Mesenchymal stem cell (in vitro differentiated cells and primary cell): Measurements from ENCODE around the gene TNFSF8.

Experiments used
- DNase-seq: peaks from one replicate; pipeline ENCODE4 v3.0.0-alpha.2; 2013
- H2AFZ ChIP-seq: one replicate; pipeline ENCODE4 v1.6.1; 2013; ENCODE audit warnings: low read depth, mild to moderate bottlenecking, control low read depth, inconsistent platforms, low read length, moderate library complexity
- H2AK5ac ChIP-seq: 2 replicates; pipeline ENCODE4 v1.6.1; 2013; ENCODE audit warnings: low read length, moderate library complexity, mild to moderate bottlenecking, inconsistent platforms; ENCODE audit not compliant: severe bottlenecking
- H2BK120ac ChIP-seq: one replicate; pipeline ENCODE4 v1.6.1; 2013; ENCODE audit warnings: low read depth, mild to moderate bottlenecking, inconsistent platforms, low read length, moderate library complexity
- H2BK12ac ChIP-seq, 2 experiments: one replicate each; pipeline ENCODE4 v1.6.1; 2013; ENCODE audit warnings: inconsistent platforms in 2 of 2, low read length in 2 of 2, mild to moderate bottlenecking in 2 of 2, moderate library complexity in 2 of 2, control low read depth in 1 of 2
- H2BK15ac ChIP-seq: one replicate; pipeline ENCODE4 v1.6.1; 2013; ENCODE audit warnings: mild to moderate bottlenecking, low read depth, inconsistent platforms; ENCODE audit not compliant: poor library complexity, severe bottlenecking
- H2BK5ac ChIP-seq: 2 replicates; pipeline ENCODE4 v1.6.1; 2013; ENCODE audit warnings: low read depth, mild to moderate bottlenecking, low read length, control low read depth, inconsistent platforms; ENCODE audit not compliant: poor library complexity, severe bottlenecking
- H3K14ac ChIP-seq, 2 experiments: one replicate each; pipeline ENCODE4 v1.6.1; 2013; ENCODE audit warnings: inconsistent platforms in 2 of 2, low read length in 2 of 2, control low read depth in 1 of 2, mild to moderate bottlenecking in 1 of 2, moderate library complexity in 1 of 2
- H3K18ac ChIP-seq, 2 experiments: one replicate each; pipeline ENCODE4 v1.6.1; 2013; ENCODE audit warnings: inconsistent platforms in 2 of 2, low read length in 2 of 2, control low read depth in 1 of 2, low read depth in 1 of 2, mild to moderate bottlenecking in 1 of 2
- H3K23ac ChIP-seq, 2 experiments: one replicate each; pipeline ENCODE4 v1.6.1; 2013; ENCODE audit warnings: inconsistent platforms in 2 of 2, low read length in 2 of 2, mild to moderate bottlenecking in 2 of 2, moderate library complexity in 2 of 2, control low read depth in 1 of 2
- H3K27ac ChIP-seq: 2 replicates; pipeline ENCODE4 v1.5.1; 2013; ENCODE audit warnings: mild to moderate bottlenecking, moderate library complexity, low read length, control low read depth, inconsistent platforms; ENCODE audit not compliant: poor library complexity, severe bottlenecking
- H3K27me3 ChIP-seq, 2 experiments: 2 replicates each; pipeline versions ENCODE4 v1.6.1 to v1.7.0; 2013; ENCODE audit warnings: low read length in 2 of 2, mild to moderate bottlenecking in 2 of 2, moderate library complexity in 2 of 2, control low read depth in 1 of 2, inconsistent platforms in 1 of 2; ENCODE audit not compliant: control insufficient read depth in 1 of 2, insufficient read depth in 1 of 2
- H3K36me3 ChIP-seq, 2 experiments: 2 replicates each; pipeline versions ENCODE4 v1.6.1 to v1.7.0; 2013; ENCODE audit warnings: low read length in 2 of 2, control low read depth in 1 of 2, inconsistent platforms in 1 of 2, low read depth in 1 of 2, mild to moderate bottlenecking in 1 of 2; ENCODE audit not compliant: insufficient read depth in 2 of 2, control insufficient read depth in 1 of 2
- H3K4ac ChIP-seq, 2 experiments: one replicate each; pipeline ENCODE4 v1.6.1; 2013; ENCODE audit warnings: inconsistent platforms in 2 of 2, low read length in 2 of 2, mild to moderate bottlenecking in 2 of 2, moderate library complexity in 2 of 2, control low read depth in 1 of 2, low read depth in 1 of 2
- H3K4me1 ChIP-seq: 2 replicates; pipeline ENCODE4 v1.6.1; 2013; ENCODE audit warnings: low read depth, low read length, control low read depth; ENCODE audit not compliant: control insufficient read depth, insufficient read depth
- H3K4me2 ChIP-seq: 2 replicates; pipeline ENCODE4 v1.6.1; 2013; ENCODE audit warnings: low read length, mild to moderate bottlenecking, inconsistent platforms; ENCODE audit not compliant: poor library complexity, severe bottlenecking
- H3K4me3 ChIP-seq, 2 experiments: 2 replicates each; pipeline versions ENCODE4 v1.5.1 to v1.7.0; 2013; ENCODE audit warnings: low read length in 2 of 2, mild to moderate bottlenecking in 2 of 2, control low read depth in 1 of 2, low read depth in 1 of 2; ENCODE audit not compliant: insufficient read depth in 1 of 2
- H3K79me1 ChIP-seq: replicated peaks from 2 replicates; pipeline ENCODE4 v1.6.1; 2013; ENCODE audit warnings: mild to moderate bottlenecking, control low read depth, low read length, inconsistent platforms; ENCODE audit not compliant: poor library complexity, severe bottlenecking
- H3K9ac ChIP-seq: 2 replicates; pipeline ENCODE4 v1.7.0; 2013; ENCODE audit warnings: mild to moderate bottlenecking, low read length, moderate library complexity
- H3K9me3 ChIP-seq: 2 replicates; pipeline ENCODE4 v1.7.0; 2013; ENCODE audit warnings: mild to moderate bottlenecking, low read length; ENCODE audit not compliant: control insufficient read depth
- H4K8ac ChIP-seq: one replicate; pipeline ENCODE4 v1.6.1; 2013; ENCODE audit warnings: inconsistent platforms, mild to moderate bottlenecking, low read length, moderate library complexity
- H4K91ac ChIP-seq: one replicate; pipeline ENCODE4 v1.6.1; 2013; ENCODE audit warnings: mild to moderate bottlenecking, low read length, inconsistent platforms
- WGBS: methylation state at CpG from one replicate; pipeline ENCODE4 v1.1.7; 2013; ENCODE audit warnings: mixed read lengths; 5-methylcytosine and 5-hydroxymethylcytosine counted together

TNFSF8 gene

DNA sequence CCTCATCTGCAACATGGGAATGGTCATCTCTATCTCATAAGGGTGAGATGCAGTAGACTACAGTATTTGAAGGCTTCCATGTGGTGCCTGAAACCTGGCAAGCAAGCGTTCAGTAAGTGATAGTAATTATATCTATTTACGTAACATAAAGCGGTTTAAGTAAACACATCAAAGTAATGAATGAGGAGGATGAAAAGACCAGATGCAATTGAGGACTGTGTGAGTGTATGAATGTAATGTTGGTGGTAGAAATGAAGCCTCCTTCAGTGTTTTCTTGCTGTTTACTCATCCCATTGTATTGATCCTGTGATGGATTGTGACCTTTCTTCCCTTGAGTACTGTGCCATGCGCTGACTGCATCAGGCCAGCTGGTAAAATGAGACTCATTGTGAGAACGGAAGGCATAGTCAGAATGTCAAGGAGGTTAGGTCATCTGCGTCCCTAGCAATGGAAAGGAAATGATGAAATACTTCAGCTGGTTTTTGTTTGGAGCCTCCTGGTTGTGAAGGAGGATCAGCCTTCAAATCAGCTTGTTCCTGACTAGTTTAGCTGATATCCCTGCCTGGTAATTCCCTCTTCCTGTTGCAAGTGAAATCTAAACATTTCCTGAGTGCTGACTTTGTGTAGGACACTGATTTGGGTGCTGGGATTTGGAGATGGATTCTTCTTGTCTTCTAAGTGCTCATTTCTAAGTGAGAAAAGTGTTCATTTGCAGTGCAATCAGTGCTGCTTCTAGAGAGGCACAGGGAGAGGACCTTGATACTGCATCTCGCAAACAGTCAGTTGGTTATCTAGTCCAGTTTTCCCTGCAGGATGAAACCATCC, 35.6 kb downstream of the TNFSF8 start:
- H3K18ac ChIP-seq = peak overlapping the region; percentile 13 to 35
- peak overlapping the region; percentile 76 for H3K9ac ChIP-seq
- no peak overlapping the region for H2BK120ac ChIP-seq
- H4K91ac ChIP-seq = peak overlapping the region; percentile 23
- peak overlapping the region; percentile 46 for H3K27ac ChIP-seq
- no peak overlapping the region for H3K4ac ChIP-seq
- H2BK12ac ChIP-seq = peak overlapping the region in 1 of 2 experiments; percentile 86
- no peaks in the 10 kb centered on the region for H3K27me3 ChIP-seq
- peak overlapping the region in 1 of 2 experiments; percentile 12 for H3K4me3 ChIP-seq
- H3K23ac ChIP-seq = no peak overlapping the region
- H4K8ac ChIP-seq = peak overlapping the region; percentile 10
- H3K36me3 ChIP-seq = no peaks in the 10 kb centered on the region
- no peak overlapping the region for H3K14ac ChIP-seq
- no peaks in the 10 kb centered on the region for H3K4me1 ChIP-seq
- H3K79me1 ChIP-seq = no peaks in the 10 kb centered on the region
- 10% methylated on average over 7 of the region's 7 CpGs for WGBS
- H3K9me3 ChIP-seq = no peaks in the 10 kb centered on the region
- H2AK5ac ChIP-seq = no peak overlapping the region
- no peak overlapping the region for H2BK5ac ChIP-seq
- peak; percentile 99 for DNase-seq
- no peak overlapping the region for H3K4me2 ChIP-seq
- H2BK15ac ChIP-seq = no peak overlapping the region
- no peak overlapping the region for H2AFZ ChIP-seq

DNA sequence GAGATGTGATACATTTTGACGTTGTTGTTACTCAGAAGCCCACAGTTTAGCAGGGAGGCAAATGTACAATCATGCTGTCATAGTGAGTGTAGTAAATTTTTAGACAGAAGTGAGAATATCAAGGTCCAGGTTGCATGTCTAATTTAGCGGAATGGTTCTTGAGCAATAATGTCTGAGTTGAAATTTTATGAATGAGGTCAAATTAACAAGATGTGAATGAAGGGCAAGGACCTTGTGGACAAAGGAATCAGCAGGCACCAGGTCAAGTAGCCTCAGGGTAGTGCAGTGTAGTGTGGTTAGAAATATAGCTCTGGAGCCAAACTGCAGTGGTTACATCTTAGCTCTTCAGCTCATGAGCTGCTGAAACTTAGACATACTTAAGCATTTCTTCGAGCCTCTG, 36.2 kb downstream of the TNFSF8 start:
- Histone ChIP-seq H3K27me3 (no peaks in the 10 kb centered on the region), H3K9ac (peak overlapping the region; percentile 30), H3K4ac (peak overlapping the region in 1 of 2 experiments; percentile 42), H3K23ac (no peak overlapping the region), H3K4me1 (no peaks in the 10 kb centered on the region), H2BK15ac (no peak overlapping the region), H3K4me3 (no peak overlapping the region), H3K9me3 (no peaks in the 10 kb centered on the region), H3K79me1 (no peaks in the 10 kb centered on the region), H2BK12ac (peak overlapping the region; percentile 86 to 87), H4K91ac (peak overlapping the region; percentile 70), H2AK5ac (no peak overlapping the region), H2AFZ (no peak overlapping the region), H2BK120ac (no peak overlapping the region), H3K27ac (peak overlapping the region; percentile 29), H3K14ac (no peak overlapping the region), H3K4me2 (no peak overlapping the region), H3K36me3 (no peaks in the 10 kb centered on the region), H2BK5ac (no peak overlapping the region), H3K18ac (peak overlapping the region; percentile 13 to 89), H4K8ac (peak overlapping the region; percentile 10)
- 74% methylated on average over 2 of the region's 3 CpGs for whole genome bisulfite sequencing
- DNase-seq = no peak

DNA sequence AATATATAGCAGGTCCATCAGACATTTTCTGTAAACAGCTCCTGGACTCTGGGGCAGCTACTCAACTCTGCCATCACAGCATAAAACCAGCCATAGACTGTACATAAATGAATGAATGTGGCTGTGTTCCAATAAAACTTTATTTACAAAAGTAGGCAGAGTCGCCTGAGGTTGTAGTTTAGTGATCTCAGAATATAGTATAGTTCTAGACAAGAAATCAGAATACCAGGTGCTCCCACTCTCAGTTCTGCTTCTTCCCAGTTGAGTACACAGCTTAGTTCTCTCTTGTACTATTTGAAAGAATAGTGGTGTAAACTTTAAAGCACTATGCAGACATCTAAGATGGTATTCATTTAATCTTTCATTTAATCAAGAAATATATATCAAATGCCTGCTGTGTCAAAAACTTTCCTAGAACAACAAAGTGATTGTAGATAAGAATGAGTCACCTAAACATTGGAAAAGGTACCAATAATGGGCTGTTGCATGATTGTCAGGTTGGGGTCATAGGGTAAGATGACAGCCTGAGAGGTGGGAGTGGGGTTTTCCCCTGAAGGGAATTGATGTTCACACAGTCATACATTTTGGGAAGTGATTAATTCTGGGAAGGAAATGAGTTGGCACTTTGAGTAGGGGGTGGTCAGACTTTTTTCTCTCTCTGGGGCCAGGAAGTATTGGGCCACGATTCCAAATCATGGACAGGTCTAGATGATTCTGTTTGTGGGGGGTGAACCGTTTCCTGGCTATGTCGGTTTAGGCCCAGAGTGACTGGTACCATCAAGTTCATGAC, 37.0 kb downstream of the TNFSF8 start:
- peak overlapping the region; percentile 70 for H4K91ac ChIP-seq
- peak overlapping the region; percentile 22 for H3K27ac ChIP-seq
- peak overlapping the region in 1 of 2 experiments; percentile 11 for H3K14ac ChIP-seq
- H3K36me3 ChIP-seq = no peaks in the 10 kb centered on the region
- peaks cover 3% of the 10 kb centered on the region for H3K4me1 ChIP-seq
- DNase-seq = peak; percentile 58
- peak overlapping the region; percentile 61 to 89 for H3K18ac ChIP-seq
- H3K4me2 ChIP-seq = no peak overlapping the region
- H3K9me3 ChIP-seq = no peaks in the 10 kb centered on the region
- H2BK12ac ChIP-seq = peak overlapping the region; percentile 86 to 87
- peak overlapping the region in 1 of 2 experiments; percentile 71 for H3K4ac ChIP-seq
- no peaks in the 10 kb centered on the region for H3K27me3 ChIP-seq
- WGBS = 5% methylated on average over 3 of the region's 4 CpGs
- H3K79me1 ChIP-seq = no peaks in the 10 kb centered on the region
- H2AK5ac ChIP-seq = peak overlapping the region; percentile 89
- peak overlapping the region; percentile 79 for H4K8ac ChIP-seq
- no peak overlapping the region for H3K4me3 ChIP-seq
- peak overlapping the region; percentile 73 for H2BK120ac ChIP-seq
- H3K9ac ChIP-seq = no peak overlapping the region
- H2BK15ac ChIP-seq = peak overlapping the region; percentile 3
- H2AFZ ChIP-seq = no peak overlapping the region
- no peak overlapping the region for H3K23ac ChIP-seq
- H2BK5ac ChIP-seq = no peak overlapping the region

DNA sequence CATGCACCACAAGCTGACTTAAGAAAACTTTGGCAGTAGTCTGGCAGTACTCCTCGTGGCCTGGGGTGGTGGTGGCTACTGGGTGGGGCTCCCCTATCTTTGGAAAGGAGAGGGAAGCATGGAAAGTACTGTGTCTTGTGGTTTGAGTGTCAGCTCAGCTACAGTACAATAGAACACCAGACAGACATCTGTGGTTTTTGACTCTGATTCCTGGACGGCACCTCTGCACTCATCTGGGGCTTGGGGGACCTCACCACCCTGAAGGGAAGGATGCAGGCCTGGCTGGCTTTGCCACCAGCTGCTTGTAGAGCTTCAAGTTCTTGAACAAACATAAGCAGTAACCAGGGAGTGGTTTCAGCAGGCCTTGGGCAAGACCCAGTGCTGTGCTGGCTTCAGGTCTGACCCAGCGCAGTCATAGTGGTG, 40.6 kb downstream of the TNFSF8 start:
- Histone ChIP-seq H3K23ac (no peak overlapping the region), H2BK5ac (no peak overlapping the region), H3K4me1 (peaks cover 5% of the 10 kb centered on the region), H2BK120ac (no peak overlapping the region), H3K27me3 (no peaks in the 10 kb centered on the region), H2AK5ac (no peak overlapping the region), H2AFZ (no peak overlapping the region), H4K8ac (no peak overlapping the region), H3K9ac (no peak overlapping the region), H3K27ac (no peak overlapping the region), H3K9me3 (peaks cover 10% of the 10 kb centered on the region), H3K79me1 (no peaks in the 10 kb centered on the region), H3K4ac (no peak overlapping the region), H3K4me2 (no peak overlapping the region), H3K14ac (peak overlapping the region in 1 of 2 experiments; percentile 39), H2BK15ac (no peak overlapping the region), H3K4me3 (no peak overlapping the region), H3K36me3 (no peaks in the 10 kb centered on the region), H4K91ac (no peak overlapping the region), H2BK12ac (peak overlapping the region in 1 of 2 experiments; percentile 6), H3K18ac (peak overlapping the region in 1 of 2 experiments; percentile 55)
- 91% methylated on average over 3 of the region's 3 CpGs for WGBS
- peak; percentile 49 for DNase-seq
